ENCODE measurements around the gene METTL14. TPM values are rescaled to one million over a fixed set of nuclear protein-coding genes. Genes with fewer than 3 reads are reported as not detected.

The METTL14 gene
- total RNA-seq, 4 donors from 2014 or later: 8.2 to 31.8 (median 17.3) TPM

DNA sequence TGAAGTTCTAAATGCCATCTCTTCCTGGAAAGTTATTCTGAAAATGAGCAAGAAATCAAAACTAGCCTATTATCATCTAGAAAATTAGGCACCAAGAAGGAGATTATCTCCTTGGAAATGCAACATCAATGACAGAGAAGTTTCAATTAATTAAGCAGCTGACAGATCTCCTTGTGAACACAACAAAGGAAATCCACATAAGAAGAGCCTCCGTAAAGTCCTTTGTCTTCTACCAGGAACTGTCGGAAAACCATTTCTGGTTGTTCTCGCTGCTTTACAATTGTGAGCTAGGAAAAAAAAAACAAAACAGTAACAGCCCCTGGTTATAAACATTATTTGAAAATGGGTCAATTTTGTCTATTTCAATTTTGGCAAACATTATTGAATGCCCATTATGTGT, 38.2 kb downstream of the METTL14 start:
- in situ Hi-C loops (cut with MboI; ENCODE audit: low sequenced_read_pairs in 4 of 4): no loop called here
- ATAC-seq: no peak
- Histone ChIP-seq H3K9me3 (no peaks in the 10 kb centered on the region), H3K4me3 (no peak overlapping the region), H3K27ac (no peak overlapping the region), H3K4me1 (no peaks in the 10 kb centered on the region), H3K36me3 (peaks cover 0 to 40% of the 10 kb centered on the region in 2 donors), H3K27me3 (no peaks in the 10 kb centered on the region)
- no peak for DNase-seq
- intact Hi-C loops (cut with DNase I; ENCODE audit: low total_unique reads): no loop called here
- TF ChIP-seq, protein P1, sequence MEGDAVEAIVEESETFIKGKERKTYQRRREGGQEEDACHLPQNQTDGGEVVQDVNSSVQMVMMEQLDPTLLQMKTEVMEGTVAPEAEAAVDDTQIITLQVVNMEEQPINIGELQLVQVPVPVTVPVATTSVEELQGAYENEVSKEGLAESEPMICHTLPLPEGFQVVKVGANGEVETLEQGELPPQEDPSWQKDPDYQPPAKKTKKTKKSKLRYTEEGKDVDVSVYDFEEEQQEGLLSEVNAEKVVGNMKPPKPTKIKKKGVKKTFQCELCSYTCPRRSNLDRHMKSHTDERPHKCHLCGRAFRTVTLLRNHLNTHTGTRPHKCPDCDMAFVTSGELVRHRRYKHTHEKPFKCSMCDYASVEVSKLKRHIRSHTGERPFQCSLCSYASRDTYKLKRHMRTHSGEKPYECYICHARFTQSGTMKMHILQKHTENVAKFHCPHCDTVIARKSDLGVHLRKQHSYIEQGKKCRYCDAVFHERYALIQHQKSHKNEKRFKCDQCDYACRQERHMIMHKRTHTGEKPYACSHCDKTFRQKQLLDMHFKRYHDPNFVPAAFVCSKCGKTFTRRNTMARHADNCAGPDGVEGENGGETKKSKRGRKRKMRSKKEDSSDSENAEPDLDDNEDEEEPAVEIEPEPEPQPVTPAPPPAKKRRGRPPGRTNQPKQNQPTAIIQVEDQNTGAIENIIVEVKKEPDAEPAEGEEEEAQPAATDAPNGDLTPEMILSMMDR (IDR thresholded peaks at IDR 0.05 in 4 of 5, conservative IDR thresholded peaks at IDR 0.05 in 1 of 5): no peak
- no peak for TF ChIP-seq POLR2A (IDR thresholded peaks at IDR 0.05)

- no peaks in the 10 kb centered on the region for H3K4me1 ChIP-seq
- H3K4me3 ChIP-seq: no peak overlapping the region
- H3K27me3 ChIP-seq: no peaks in the 10 kb centered on the region
- intact Hi-C loops (cut with DNase I; ENCODE audit: low total_unique reads) (no loop called here), in situ Hi-C loops (cut with MboI; ENCODE audit: low sequenced_read_pairs in 4 of 4) (no loop called here)
- ATAC-seq (no peak), DNase-seq (no peak)
- H3K9me3 ChIP-seq: no peaks in the 10 kb centered on the region
- H3K27ac ChIP-seq: no peak overlapping the region
- H3K36me3 ChIP-seq: peaks cover 0 to 46% of the 10 kb centered on the region in 2 donors
- TF ChIP-seq, protein P1 (IDR thresholded peaks at IDR 0.05 in 4 of 5, conservative IDR thresholded peaks at IDR 0.05 in 1 of 5): no peak
- no peak for TF ChIP-seq POLR2A (IDR thresholded peaks at IDR 0.05)
Observed at GRCh38 chr4:118727360-118727759, 42.2 kb downstream of the METTL14 start.

GRCh38 chr4:118729287-118730286, 44.4 kb downstream of the METTL14 start:
- Histone ChIP-seq H3K4me1 (no peaks in the 10 kb centered on the region), H3K27me3 (no peaks in the 10 kb centered on the region), H3K36me3 (peaks cover 0 to 55% of the 10 kb centered on the region in 2 donors), H3K4me3 (no peak overlapping the region), H3K27ac (no peak overlapping the region), H3K9me3 (no peaks in the 10 kb centered on the region)
- ATAC-seq (no peak), DNase-seq (no peak)
- no peak for TF ChIP-seq POLR2A (IDR thresholded peaks at IDR 0.05)
- TF ChIP-seq, protein P1 (IDR thresholded peaks at IDR 0.05 in 4 of 5, conservative IDR thresholded peaks at IDR 0.05 in 1 of 5): no peak
- in situ Hi-C loops (cut with MboI; ENCODE audit: low sequenced_read_pairs in 4 of 4): no loop called here
- intact Hi-C loops (cut with DNase I; ENCODE audit: low total_unique reads): no loop called here

DNA sequence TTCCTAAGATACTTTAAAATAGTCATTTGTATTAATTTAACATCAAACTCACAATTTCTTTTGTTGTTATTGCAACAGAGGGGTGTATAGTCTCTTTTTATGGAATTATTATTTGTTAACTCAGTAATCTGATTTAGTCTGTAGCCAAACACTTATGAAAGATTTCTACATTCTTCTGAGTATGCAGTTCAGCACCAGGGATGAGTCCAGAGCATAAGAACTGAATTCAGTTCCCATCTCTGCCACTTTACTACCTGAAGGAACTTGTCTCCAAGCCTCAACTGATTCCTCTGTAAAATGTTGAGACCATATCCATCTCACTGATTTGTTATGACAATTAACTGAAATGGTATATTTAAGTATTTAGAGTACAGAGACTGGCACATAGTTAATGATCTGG, 45.5 kb downstream of the METTL14 start:
- Histone ChIP-seq H3K4me1 (no peaks in the 10 kb centered on the region), H3K36me3 (peaks cover 0 to 46% of the 10 kb centered on the region in 2 donors), H3K27me3 (no peaks in the 10 kb centered on the region), H3K9me3 (no peaks in the 10 kb centered on the region), H3K27ac (no peak overlapping the region), H3K4me3 (no peak overlapping the region)
- intact Hi-C loops (cut with DNase I; ENCODE audit: low total_unique reads) (no loop called here), in situ Hi-C loops (cut with MboI; ENCODE audit: low sequenced_read_pairs in 4 of 4) (no loop called here)
- DNase-seq (no peak), ATAC-seq (no peak)
- TF ChIP-seq POLR2A (IDR thresholded peaks at IDR 0.05): no peak
- TF ChIP-seq, protein P1 (IDR thresholded peaks at IDR 0.05 in 4 of 5, conservative IDR thresholded peaks at IDR 0.05 in 1 of 5): no peak
